ENCODE results near the gene HCN4.

- no peak for TF ChIP-seq POLR2AphosphoS5 (IDR thresholded peaks at IDR 0.05)
- no peak for TF ChIP-seq CTCF (IDR thresholded peaks at IDR 0.05)
- TF ChIP-seq POLR2A (IDR thresholded peaks at IDR 0.05), result no peak
- TF ChIP-seq EP300 (IDR thresholded peaks at IDR 0.05), result no peak
Observed at GRCh38 chr15:73283366-73283962, 85.3 kb downstream of the HCN4 start.
